Keratinocyte (primary cell): ENCODE measurements around the gene ZNF74. TPM values are rescaled to one million over a fixed set of nuclear protein-coding genes. Genes with fewer than 3 reads are reported as not detected.

Experiments used
- DNase-seq: peaks from one replicate; pipeline ENCODE4 v3.0.0-alpha.2; 2011; ENCODE audit warnings: low read depth, missing footprints, low spot score
- FAIRE-seq: peaks from 2 replicates; lab custom pipeline; 2011; peaks lifted over from hg19 to GRCh38; lab: Jason Lieb, UNC
- H2AFZ ChIP-seq: 2 replicates; pipeline ENCODE4 v1.6.0; 2012; ENCODE audit warnings: low read length, control low read depth, inconsistent platforms; ENCODE audit not compliant: control insufficient read depth
- H3K27ac ChIP-seq: 2 replicates; pipeline ENCODE4 v1.5.1; 2011; ENCODE audit warnings: low read length; ENCODE audit not compliant: control insufficient read depth, insufficient read depth
- H3K27me3 ChIP-seq: 3 replicates; pipeline ENCODE4 v1.6.0; 2011; ENCODE audit warnings: low read length; ENCODE audit not compliant: control insufficient read depth, insufficient read depth; ENCODE audit errors: extremely low read depth
- H3K36me3 ChIP-seq, 2 experiments: 2 replicates in 1 of 2; 3 replicates in 1 of 2; pipeline ENCODE4 v1.5.1; 2011; ENCODE audit warnings: low read length in 2 of 2, mild to moderate bottlenecking in 1 of 2; ENCODE audit not compliant: control insufficient read depth in 2 of 2, insufficient read depth in 2 of 2; ENCODE audit errors: extremely low read depth in 1 of 2
- H3K4me1 ChIP-seq: 3 replicates; pipeline ENCODE4 v1.5.1; 2011; ENCODE audit warnings: low read length; ENCODE audit not compliant: control insufficient read depth, insufficient read depth; ENCODE audit errors: extremely low read depth
- H3K4me2 ChIP-seq: 3 replicates; pipeline ENCODE4 v1.6.0; 2011; ENCODE audit warnings: low read depth, low read length; ENCODE audit not compliant: control insufficient read depth, insufficient read depth; ENCODE audit errors: extremely low read depth
- H3K4me3 ChIP-seq, 3 experiments: fragments of 200-600 bp in 1 of 3; sonication (generic) in 1 of 3; 2 replicates in 2 of 3; 3 replicates in 1 of 3; pipeline ENCODE4 v1.5.1; 2011 to 2016; ENCODE audit warnings: low read length in 3 of 3, mild to moderate bottlenecking in 3 of 3, control low read depth in 2 of 3, inconsistent platforms in 1 of 3, low read depth in 1 of 3, mixed read lengths in 1 of 3, mixed run types in 1 of 3, moderate library complexity in 1 of 3; ENCODE audit not compliant: control insufficient read depth in 2 of 3, insufficient read depth in 2 of 3; ENCODE audit errors: extremely low read depth in 1 of 3
- H3K79me2 ChIP-seq: 2 replicates; pipeline ENCODE4 v1.6.0; 2012; ENCODE audit warnings: low read length; ENCODE audit not compliant: control insufficient read depth, insufficient read depth
- H3K9ac ChIP-seq: 3 replicates; pipeline ENCODE4 v1.6.0; 2011; ENCODE audit warnings: low read length; ENCODE audit not compliant: control insufficient read depth, insufficient read depth; ENCODE audit errors: extremely low read depth
- H3K9me1 ChIP-seq: 3 replicates; pipeline ENCODE4 v1.6.0; 2011; ENCODE audit warnings: low read length; ENCODE audit not compliant: control insufficient read depth, insufficient read depth; ENCODE audit errors: extremely low read depth
- H3K9me3 ChIP-seq: 2 replicates; pipeline ENCODE4 v1.5.1; 2012; ENCODE audit warnings: low read depth, low read length; ENCODE audit not compliant: control insufficient read depth
- H4K20me1 ChIP-seq: 3 replicates; pipeline ENCODE4 v1.6.0; 2011; ENCODE audit warnings: low read length; ENCODE audit not compliant: control insufficient read depth, insufficient read depth; ENCODE audit errors: extremely low read depth
- EZH2 ChIP-seq: IDR thresholded peaks from one replicate; pipeline ENCODE4 v1.6.1; 2012; ENCODE audit warnings: inconsistent platforms, mild to moderate bottlenecking, low read length, moderate library complexity
- dilution Hi-C: fragments of 300-500 bp; cut with MboI; formaldehyde crosslinking; loops from one replicate; pipeline ENCODE4 v1.7.0; 2020; ENCODE audit warnings: low sequenced_read_pairs; ENCODE audit not compliant: extremely low pct_ligation_motif_present
- polyA plus RNA-seq, 5 experiments: library from polyadenylated mRNA; depleted of rRNA in 3 of 5; stranded (reverse) in 3 of 5; stranded (forward) in 1 of 5; unstranded in 1 of 5; fragments of >200 nt; gene quantifications; 1 replicate in 1 of 5; 2 replicates in 3 of 5; 3 replicates in 1 of 5; pipeline versions ENCODE4 v1.2.1 to v1.2.3, GENCODE V29; 2011 to 2012; ENCODE audit warnings: missing spikeins in 2 of 5, low read depth in 1 of 5, low replicate concordance in 1 of 5
- TF ChIP-seq, protein P1 (sequence below), 3 experiments: IDR thresholded peaks in 1 of 3; conservative IDR thresholded peaks in 1 of 3; optimal IDR thresholded peaks in 1 of 3; 2 replicates in 2 of 3; 3 replicates in 1 of 3; pipeline versions ENCODE3 to v1.5.1; 2011; ENCODE audit warnings: low read length in 3 of 3, mild to moderate bottlenecking in 3 of 3, moderate library complexity in 2 of 3, control low read depth in 1 of 3, inconsistent platforms in 1 of 3; ENCODE audit not compliant: insufficient read depth in 2 of 3; ENCODE audit errors: extremely low read depth in 1 of 3

Gene ZNF74
- polyA plus RNA-seq, 1 donor (not counting 4 experiments of a cell fraction or from before 2014, with no cell fraction given): 5.2 TPM

DNA sequence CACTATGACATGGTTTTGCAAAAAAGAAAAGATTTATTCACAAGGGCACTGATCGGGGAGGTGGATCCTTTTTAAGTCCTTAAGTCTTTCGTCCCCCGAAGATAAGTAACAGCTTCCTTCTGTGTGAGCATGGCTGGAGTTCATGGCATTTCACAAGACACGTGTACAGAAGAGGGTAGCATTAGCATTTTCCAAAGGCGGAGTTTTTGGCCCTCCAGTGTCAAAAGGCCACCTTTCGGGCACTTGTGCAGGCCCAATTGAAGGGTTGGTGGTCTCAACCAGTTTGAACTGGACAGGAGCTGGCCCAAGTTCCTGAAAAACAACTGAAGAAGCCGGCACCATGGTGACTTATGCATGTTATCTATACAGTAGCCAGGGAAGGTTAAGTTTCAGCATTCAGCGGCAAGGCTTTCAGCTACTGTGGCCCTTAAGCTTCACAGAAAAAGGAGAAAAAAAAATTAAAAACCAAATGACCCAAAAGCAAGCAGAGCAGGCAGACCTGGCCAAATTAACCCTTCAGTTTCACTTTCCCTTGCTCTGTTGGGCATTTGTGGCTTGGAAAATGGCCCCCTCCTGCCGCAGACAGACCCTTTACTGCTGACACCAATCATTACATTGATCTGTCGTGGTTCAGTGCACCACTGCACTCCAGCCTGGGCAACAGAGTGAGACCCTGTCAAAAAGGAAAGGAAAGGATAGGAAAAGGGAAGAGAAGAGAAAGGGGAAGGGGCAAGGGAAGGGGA, 18.7 kb downstream of the ZNF74 start:
- dilution Hi-C loops: no loop called here
- H3K79me2 ChIP-seq: no peaks in the 10 kb centered on the region
- H3K4me2 ChIP-seq: no peak overlapping the region
- FAIRE-seq (no peak), DNase-seq (no peak)
- H3K4me1 ChIP-seq: no peaks in the 10 kb centered on the region
- H2AFZ ChIP-seq: no peak overlapping the region
- TF ChIP-seq, protein P1, sequence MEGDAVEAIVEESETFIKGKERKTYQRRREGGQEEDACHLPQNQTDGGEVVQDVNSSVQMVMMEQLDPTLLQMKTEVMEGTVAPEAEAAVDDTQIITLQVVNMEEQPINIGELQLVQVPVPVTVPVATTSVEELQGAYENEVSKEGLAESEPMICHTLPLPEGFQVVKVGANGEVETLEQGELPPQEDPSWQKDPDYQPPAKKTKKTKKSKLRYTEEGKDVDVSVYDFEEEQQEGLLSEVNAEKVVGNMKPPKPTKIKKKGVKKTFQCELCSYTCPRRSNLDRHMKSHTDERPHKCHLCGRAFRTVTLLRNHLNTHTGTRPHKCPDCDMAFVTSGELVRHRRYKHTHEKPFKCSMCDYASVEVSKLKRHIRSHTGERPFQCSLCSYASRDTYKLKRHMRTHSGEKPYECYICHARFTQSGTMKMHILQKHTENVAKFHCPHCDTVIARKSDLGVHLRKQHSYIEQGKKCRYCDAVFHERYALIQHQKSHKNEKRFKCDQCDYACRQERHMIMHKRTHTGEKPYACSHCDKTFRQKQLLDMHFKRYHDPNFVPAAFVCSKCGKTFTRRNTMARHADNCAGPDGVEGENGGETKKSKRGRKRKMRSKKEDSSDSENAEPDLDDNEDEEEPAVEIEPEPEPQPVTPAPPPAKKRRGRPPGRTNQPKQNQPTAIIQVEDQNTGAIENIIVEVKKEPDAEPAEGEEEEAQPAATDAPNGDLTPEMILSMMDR (optimal IDR thresholded peaks at IDR 0.05 in 1 of 3, IDR thresholded peaks at IDR 0.05 in 1 of 3, conservative IDR thresholded peaks at IDR 0.05 in 1 of 3; ENCODE audit: extremely low read depth in 1 of 3, insufficient read depth in 2 of 3, low read length in 3 of 3): no peak
- TF ChIP-seq EZH2: no peak
- H3K4me3 ChIP-seq: no peak overlapping the region
- no peaks in the 10 kb centered on the region for H3K9me3 ChIP-seq
- no peak overlapping the region for H3K9ac ChIP-seq
- H3K36me3 ChIP-seq: no peaks in the 10 kb centered on the region
- no peak overlapping the region for H3K27ac ChIP-seq
- H4K20me1 ChIP-seq: no peaks in the 10 kb centered on the region
- no peaks in the 10 kb centered on the region for H3K27me3 ChIP-seq
- no peaks in the 10 kb centered on the region for H3K9me1 ChIP-seq

DNA sequence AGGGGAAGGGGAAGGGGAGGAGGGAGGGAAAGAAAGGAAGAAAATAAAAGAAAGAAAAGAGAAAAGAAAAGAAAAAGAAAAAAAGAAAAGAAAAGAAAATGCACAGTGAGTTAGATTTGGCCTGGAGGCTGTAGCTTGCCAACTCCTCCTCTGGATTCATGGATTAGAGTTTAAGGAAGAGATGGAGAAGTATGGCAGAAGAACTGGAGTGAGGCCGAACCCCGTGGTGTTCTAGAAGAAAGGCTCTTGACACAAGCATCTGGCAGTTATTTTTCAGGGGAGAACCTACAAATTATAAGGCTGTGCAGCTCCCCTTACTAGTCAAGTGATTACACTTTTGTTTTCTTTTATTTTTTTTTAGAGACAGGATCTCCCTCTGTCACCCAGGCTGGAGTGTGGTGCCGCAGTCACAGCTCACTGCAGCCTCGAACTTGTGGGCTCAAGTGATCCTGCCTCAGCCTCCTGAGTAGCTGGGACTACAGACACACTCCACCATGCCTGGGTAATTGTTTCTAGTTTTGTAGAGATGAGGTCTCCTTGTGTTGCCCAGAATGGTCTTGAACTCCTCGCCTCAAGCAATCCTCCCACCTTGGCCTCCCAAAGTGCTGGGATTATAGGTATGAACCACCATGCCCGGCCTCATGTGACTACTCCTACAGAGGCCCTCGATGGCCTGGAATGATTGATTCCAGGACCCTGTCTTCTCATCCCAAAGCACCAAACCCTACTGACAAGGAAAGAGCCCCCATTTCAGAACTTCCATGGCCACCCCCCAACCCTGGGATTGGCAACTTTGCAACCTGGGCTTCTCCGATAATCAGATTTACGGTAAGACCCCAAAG, 19.5 kb downstream of the ZNF74 start:
- H3K9me3 ChIP-seq: no peaks in the 10 kb centered on the region
- no peak overlapping the region for H3K27ac ChIP-seq
- no peaks in the 10 kb centered on the region for H3K79me2 ChIP-seq
- H2AFZ ChIP-seq: no peak overlapping the region
- no peaks in the 10 kb centered on the region for H3K27me3 ChIP-seq
- H3K9ac ChIP-seq: no peak overlapping the region
- H3K9me1 ChIP-seq: no peaks in the 10 kb centered on the region
- dilution Hi-C loops: no loop called here
- H3K4me3 ChIP-seq: no peak overlapping the region
- H3K36me3 ChIP-seq: no peaks in the 10 kb centered on the region
- FAIRE-seq (no peak), DNase-seq (no peak)
- no peak for TF ChIP-seq EZH2
- TF ChIP-seq, protein P1 (optimal IDR thresholded peaks at IDR 0.05 in 1 of 3, IDR thresholded peaks at IDR 0.05 in 1 of 3, conservative IDR thresholded peaks at IDR 0.05 in 1 of 3; ENCODE audit: extremely low read depth in 1 of 3, insufficient read depth in 2 of 3, low read length in 3 of 3): no peak
- H3K4me1 ChIP-seq: no peaks in the 10 kb centered on the region
- no peaks in the 10 kb centered on the region for H4K20me1 ChIP-seq
- H3K4me2 ChIP-seq: no peak overlapping the region
